IMR-90 (cell line): ENCODE measurements around the gene STARD13. TPM values are rescaled to one million over a fixed set of nuclear protein-coding genes. Genes with fewer than 3 reads are reported as not detected.

Experiments used
- ATAC-seq: fragments of 200-7000 bp; cut with Tn5 transposase; 2 replicates; pipeline ENCODE4 v1.9.1; 2020; ENCODE audit warnings: low read depth, mild to moderate bottlenecking, moderate library complexity
- BruUV-seq: library from RNA; stranded (reverse); fragments of 400-500 nt; replicated peaks from 2 replicates; lab custom pipeline; 2021; lab: Mats Ljungman, UMichigan
- CTCF ChIA-PET: fragments of 300-600 bp; formaldehyde crosslinking; extraction: SDS; loops from one replicate; lab custom pipeline; 2021; ENCODE audit warnings: antibody characterized with exemption; lab: Yijun Ruan, JAX
- POLR2A ChIA-PET: fragments of 300-600 bp; sonication (Branson Sonifier 250); formaldehyde crosslinking; loops from one replicate; lab custom pipeline; 2022; ENCODE audit warnings: antibody characterized with exemption; ENCODE audit not compliant: unreplicated experiment; lab: Charles Lee
- DNase-seq: peaks from one replicate; pipeline ENCODE4 v3.0.0; 2013
- H2AFZ ChIP-seq: replicated peaks from 2 replicates; pipeline ENCODE3; 2013; ENCODE audit warnings: low read length, mild to moderate bottlenecking; ENCODE audit not compliant: poor library complexity
- H2AK5ac ChIP-seq: 2 replicates; pipeline ENCODE4 v1.6.1; 2013; ENCODE audit warnings: low read depth, low read length, inconsistent platforms
- H2AK9ac ChIP-seq: replicated peaks from 2 replicates; pipeline ENCODE3; 2013; ENCODE audit warnings: mild to moderate bottlenecking, low read depth, low read length, moderate library complexity; ENCODE audit not compliant: poor library complexity
- H2BK120ac ChIP-seq: 2 replicates; pipeline ENCODE4 v1.6.1; 2013; ENCODE audit warnings: low read depth, low read length, inconsistent platforms
- H2BK15ac ChIP-seq: 3 replicates; pipeline ENCODE4 v1.6.1; 2013; ENCODE audit warnings: low read depth, low read length, inconsistent platforms
- H2BK20ac ChIP-seq: 2 replicates; pipeline ENCODE4 v1.6.1; 2013; ENCODE audit warnings: low read depth, mild to moderate bottlenecking, inconsistent platforms, low read length, moderate library complexity
- H2BK5ac ChIP-seq: 2 replicates; pipeline ENCODE4 v1.6.1; 2013; ENCODE audit warnings: mild to moderate bottlenecking, low read depth, low read length, inconsistent platforms; ENCODE audit not compliant: poor library complexity, severe bottlenecking
- H3K14ac ChIP-seq: replicated peaks from 2 replicates; pipeline ENCODE4 v1.6.1; 2013; ENCODE audit warnings: low read depth, low read length, inconsistent platforms
- H3K18ac ChIP-seq: 2 replicates; pipeline ENCODE4 v1.6.1; 2013; ENCODE audit warnings: low read depth, low read length, control low read depth
- H3K23ac ChIP-seq: 2 replicates; pipeline ENCODE4 v1.6.1; 2013; ENCODE audit warnings: low read depth, low read length, inconsistent platforms
- H3K27ac ChIP-seq: 2 replicates; pipeline ENCODE4 v1.5.1; 2013; ENCODE audit warnings: mild to moderate bottlenecking, control low read depth, low read length; ENCODE audit not compliant: insufficient read depth
- H3K27me3 ChIP-seq: 2 replicates; pipeline ENCODE4 v1.6.1; 2013; ENCODE audit warnings: low read length; ENCODE audit not compliant: control insufficient read depth, insufficient read depth
- H3K36me3 ChIP-seq: 2 replicates; pipeline ENCODE4 v1.6.1; 2013; ENCODE audit warnings: low read length, mixed read lengths; ENCODE audit not compliant: control insufficient read depth, insufficient read depth
- H3K4ac ChIP-seq: 2 replicates; pipeline ENCODE4 v1.6.1; 2013; ENCODE audit warnings: low read depth, low read length, inconsistent platforms
- H3K4me1 ChIP-seq: 2 replicates; pipeline ENCODE4 v1.6.1; 2013; ENCODE audit warnings: low read length, mixed read lengths; ENCODE audit not compliant: control insufficient read depth, insufficient read depth
- H3K4me2 ChIP-seq: 2 replicates; pipeline ENCODE4 v1.6.1; 2013; ENCODE audit warnings: low read depth, mild to moderate bottlenecking, control low read depth, low read length, moderate library complexity
- H3K4me3 ChIP-seq: 2 replicates; pipeline ENCODE4 v1.5.1; 2013; ENCODE audit warnings: low read depth, mild to moderate bottlenecking, control low read depth, low read length, moderate library complexity; ENCODE audit not compliant: insufficient read depth
- H3K56ac ChIP-seq: 2 replicates; pipeline ENCODE4 v1.6.1; 2013; ENCODE audit warnings: low read length, inconsistent platforms; ENCODE audit not compliant: insufficient read depth; ENCODE audit errors: extremely low read depth
- H3K79me1 ChIP-seq, 2 experiments: 2 replicates each; pipeline ENCODE4 v1.6.1; 2013; ENCODE audit warnings: low read length in 2 of 2, inconsistent platforms in 1 of 2, low read depth in 1 of 2
- H3K9ac ChIP-seq: 2 replicates; pipeline ENCODE4 v1.6.1; 2013; ENCODE audit warnings: low read depth, low read length, control low read depth
- H3K9me1 ChIP-seq: 2 replicates; pipeline ENCODE4 v1.6.1; 2013; ENCODE audit warnings: low read length, inconsistent platforms; ENCODE audit not compliant: insufficient read depth
- H3K9me3 ChIP-seq: 2 replicates; pipeline ENCODE4 v1.6.1; 2013; ENCODE audit warnings: low read length; ENCODE audit not compliant: control insufficient read depth, insufficient read depth
- H4K20me1 ChIP-seq: 2 replicates; pipeline ENCODE4 v1.6.1; 2013; ENCODE audit warnings: low read length, inconsistent platforms; ENCODE audit not compliant: insufficient read depth
- H4K5ac ChIP-seq: 2 replicates; pipeline ENCODE4 v1.6.1; 2013; ENCODE audit warnings: mild to moderate bottlenecking, low read depth, low read length, control low read depth
- H4K8ac ChIP-seq, 2 experiments: 2 replicates each; pipeline ENCODE4 v1.6.1; 2013; ENCODE audit warnings: low read depth in 2 of 2, low read length in 2 of 2, control low read depth in 1 of 2, inconsistent platforms in 1 of 2
- H4K91ac ChIP-seq: 2 replicates; pipeline ENCODE4 v1.6.1; 2013; ENCODE audit warnings: low read depth, low read length, inconsistent platforms; ENCODE audit not compliant: insufficient read depth
- BHLHE40 ChIP-seq: fragments of 150-350 bp; IDR thresholded peaks from 2 replicates; pipeline ENCODE4 v1.6.1; 2016; ENCODE audit warnings: mild to moderate bottlenecking, low read depth, low read length
- CEBPB ChIP-seq: IDR thresholded peaks from 2 replicates; pipeline ENCODE4 v1.6.1; 2012; ENCODE audit warnings: low read depth, low read length, improper control_type of control experiment
- CHD1 ChIP-seq: IDR thresholded peaks from 2 replicates; pipeline ENCODE4 v1.6.1; 2012; ENCODE audit warnings: low read depth, low read length, improper control_type of control experiment
- FOS ChIP-seq: fragments of 150-350 bp; IDR thresholded peaks from 2 replicates; pipeline ENCODE4 v1.6.1; 2016; ENCODE audit warnings: low read depth, low read length
- MAFK ChIP-seq: IDR thresholded peaks from 2 replicates; pipeline ENCODE4 v1.6.1; 2012; ENCODE audit warnings: low read depth, low read length, improper control_type of control experiment
- MAZ ChIP-seq: IDR thresholded peaks from 2 replicates; pipeline ENCODE4 v1.6.1; 2012; ENCODE audit warnings: low read depth, mild to moderate bottlenecking, low read length, improper control_type of control experiment, moderate library complexity, borderline replicate concordance
- NFE2L2 ChIP-seq: fragments of 150-350 bp; IDR thresholded peaks from 2 replicates; pipeline ENCODE4 v1.6.1; 2016; ENCODE audit warnings: low read depth, mild to moderate bottlenecking, low read length
- POLR2A ChIP-seq: IDR thresholded peaks from 2 replicates; pipeline ENCODE4 v1.6.1; 2012; ENCODE audit warnings: mild to moderate bottlenecking, low read depth, low read length
- RAD21 ChIP-seq: IDR thresholded peaks from 2 replicates; pipeline ENCODE4 v1.6.1; 2012; ENCODE audit warnings: low read length, improper control_type of control experiment
- RCOR1 ChIP-seq: IDR thresholded peaks from 2 replicates; pipeline ENCODE4 v1.6.1; 2012; ENCODE audit warnings: mild to moderate bottlenecking, low read length, improper control_type of control experiment; ENCODE audit not compliant: insufficient replicate concordance
- RFX5 ChIP-seq: IDR thresholded peaks from 2 replicates; pipeline ENCODE4 v1.8.0; 2012; ENCODE audit warnings: low read depth, mild to moderate bottlenecking, low read length, moderate library complexity
- SMC3 ChIP-seq: fragments of 150-350 bp; IDR thresholded peaks from 2 replicates; pipeline ENCODE4 v1.6.1; 2016; ENCODE audit warnings: low read depth, mild to moderate bottlenecking, antibody characterized with exemption, low read length, moderate library complexity
- WGBS, 2 experiments: methylation state at CpG; one replicate each; pipeline versions ENCODE4 v1.1.5 to v1.1.7; 2013; ENCODE audit warnings: missing lambda C conversion rate in 2 of 2; ENCODE audit not compliant: insufficient read length in 1 of 2; ENCODE audit errors: extremely low coverage in 2 of 2; 5-methylcytosine and 5-hydroxymethylcytosine counted together
- dilution Hi-C: fragments of 300-500 bp; cut with HindIII; formaldehyde crosslinking; loops from one replicate; pipeline ENCODE4 v1.14.3; 2018; ENCODE audit warnings: low sequenced_read_pairs; ENCODE audit not compliant: unreplicated experiment
- in situ Hi-C: fragments of 300-500 bp; cut with MboI; formaldehyde crosslinking; loops from 3 replicates; pipeline ENCODE4 v1.14.3; 2019; ENCODE audit warnings: low sequenced_read_pairs, inconsistent platforms, mixed read lengths
- intact Hi-C: fragments of 100-400 bp; cut with micrococcal nuclease; formaldehyde crosslinking; loops from 2 replicates; pipeline ENCODE4 v1.10.0; 2022
- polyA plus RNA-seq, 3 experiments: library from polyadenylated mRNA; depleted of rRNA; stranded (reverse); fragments of >200 nt; gene quantifications; 2 replicates each; pipeline ENCODE4 v1.2.3, GENCODE V29; 2012; ENCODE audit warnings: low replicate concordance in 1 of 3
- total RNA-seq: library from RNA; depleted of rRNA; stranded (reverse); fragments of >200 nt; gene quantifications from 2 replicates; pipeline ENCODE4 v1.2.3, GENCODE V29; 2012
- TF ChIP-seq, protein P1 (sequence below): fragments of 150-350 bp; IDR thresholded peaks from 2 replicates; pipeline ENCODE4 v1.6.1; 2017; ENCODE audit warnings: mild to moderate bottlenecking, antibody characterized with exemption, low read length, low read depth
- TF ChIP-seq, protein P2 (sequence below): conservative IDR thresholded peaks from 2 replicates; pipeline ENCODE4 v1.5.1; 2012; ENCODE audit warnings: mild to moderate bottlenecking, low read depth, low read length, improper control_type of control experiment
- TF ChIP-seq, protein P3 (sequence below): fragments of 150-350 bp; IDR thresholded peaks from 2 replicates; pipeline ENCODE4 v1.6.1; 2016; ENCODE audit warnings: low read depth, mild to moderate bottlenecking, low read length, moderate library complexity, borderline replicate concordance

Gene STARD13
- total and polyA plus RNA-seq, 2 of the 4 experiments (the other 2 are of a cell fraction), result 23.6 to 46.6 TPM

DNA sequence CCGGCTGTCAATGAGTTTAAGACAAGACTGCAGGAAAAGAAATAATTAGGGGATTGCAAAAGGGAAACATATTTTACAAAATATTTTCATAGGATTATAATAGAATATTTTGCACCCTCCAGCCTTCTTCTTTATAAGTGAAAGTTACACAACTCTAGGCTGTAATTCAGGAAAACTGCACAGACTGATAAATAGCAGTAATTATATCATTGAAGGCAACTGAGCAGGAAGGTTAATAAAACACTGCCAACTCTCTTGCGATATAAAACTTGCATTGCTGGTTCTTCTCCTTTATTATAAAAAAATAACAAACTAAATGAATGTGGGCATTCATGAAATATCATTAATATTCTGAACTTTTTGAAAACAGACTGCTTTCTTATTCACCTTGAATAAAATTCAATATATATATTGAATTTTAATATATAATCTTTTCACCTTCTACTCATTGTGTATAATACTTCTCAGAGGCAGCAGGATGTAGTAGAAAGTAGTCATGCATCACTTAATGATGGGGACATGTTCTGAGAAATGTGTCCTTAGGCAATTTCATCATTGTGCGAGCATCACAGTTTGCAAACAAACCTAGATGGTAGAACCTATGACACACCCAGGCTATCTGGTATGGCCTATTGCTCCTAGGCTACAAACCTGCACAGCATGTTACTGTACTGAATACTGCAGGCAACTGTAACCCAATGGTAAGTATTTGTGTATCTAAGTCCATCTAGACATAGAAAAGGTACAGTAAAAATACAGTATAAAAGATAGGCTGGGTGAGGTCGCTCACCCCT, 24.9 kb upstream of the STARD13 start:
- no TSS peak for BruUV-seq
- in situ Hi-C loops, result no loop called here
- no peak overlapping the region for H2BK20ac ChIP-seq
- no peaks in the 10 kb centered on the region for H3K27me3 ChIP-seq
- H2AK5ac ChIP-seq, result no peak overlapping the region
- CTCF ChIA-PET, result no interaction called here
- POLR2A ChIA-PET, result no interaction called here
- H3K4me2 ChIP-seq, result no peak overlapping the region
- no peak overlapping the region for H2AK9ac ChIP-seq
- peaks cover 10% of the 10 kb centered on the region; the same call in 1 of the 2 replicates for H4K20me1 ChIP-seq
- no peak overlapping the region for H3K4ac ChIP-seq
- H3K79me1 ChIP-seq, result peaks cover 39 to 64% of the 10 kb centered on the region in 2 experiments
- H2BK120ac ChIP-seq, result no peak overlapping the region
- no peak overlapping the region for H4K91ac ChIP-seq
- no peak overlapping the region for H3K56ac ChIP-seq
- no peak overlapping the region for H2AFZ ChIP-seq
- dilution Hi-C loops, result no loop called here
- WGBS, 2 experiments, result 100% methylated on average over 1 of the region's 4 CpGs; no CpG with 5 or more reads in 1 of the 2 experiments
- H2BK5ac ChIP-seq, result no peak overlapping the region
- no peak overlapping the region for H3K14ac ChIP-seq
- DNase-seq (no peak), ATAC-seq (no peak)
- intact Hi-C loops, result no loop called here
- no peak overlapping the region for H3K18ac ChIP-seq
- no peak overlapping the region for H2BK15ac ChIP-seq
- H3K4me3 ChIP-seq, result no peak overlapping the region
- no peak overlapping the region for H3K23ac ChIP-seq
- peaks cover 3% of the 10 kb centered on the region for H3K4me1 ChIP-seq
- 0 out of 2 replicates have a peak, but pooled peaks cover 1% of the 10 kb centered on the region for H3K36me3 ChIP-seq
- no peak overlapping the region for H4K5ac ChIP-seq
- H4K8ac ChIP-seq, result no peak overlapping the region
- H3K27ac ChIP-seq, result no peak overlapping the region
- H3K9me1 ChIP-seq, result peaks cover 3% of the 10 kb centered on the region; the same call in 1 of the 2 replicates
- no peak overlapping the region for H3K9ac ChIP-seq
- no peaks in the 10 kb centered on the region for H3K9me3 ChIP-seq
- TF ChIP-seq, protein P1, sequence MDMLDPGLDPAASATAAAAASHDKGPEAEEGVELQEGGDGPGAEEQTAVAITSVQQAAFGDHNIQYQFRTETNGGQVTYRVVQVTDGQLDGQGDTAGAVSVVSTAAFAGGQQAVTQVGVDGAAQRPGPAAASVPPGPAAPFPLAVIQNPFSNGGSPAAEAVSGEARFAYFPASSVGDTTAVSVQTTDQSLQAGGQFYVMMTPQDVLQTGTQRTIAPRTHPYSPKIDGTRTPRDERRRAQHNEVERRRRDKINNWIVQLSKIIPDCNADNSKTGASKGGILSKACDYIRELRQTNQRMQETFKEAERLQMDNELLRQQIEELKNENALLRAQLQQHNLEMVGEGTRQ, result no peak
- no peak for TF ChIP-seq POLR2A
- TF ChIP-seq, protein P2, sequence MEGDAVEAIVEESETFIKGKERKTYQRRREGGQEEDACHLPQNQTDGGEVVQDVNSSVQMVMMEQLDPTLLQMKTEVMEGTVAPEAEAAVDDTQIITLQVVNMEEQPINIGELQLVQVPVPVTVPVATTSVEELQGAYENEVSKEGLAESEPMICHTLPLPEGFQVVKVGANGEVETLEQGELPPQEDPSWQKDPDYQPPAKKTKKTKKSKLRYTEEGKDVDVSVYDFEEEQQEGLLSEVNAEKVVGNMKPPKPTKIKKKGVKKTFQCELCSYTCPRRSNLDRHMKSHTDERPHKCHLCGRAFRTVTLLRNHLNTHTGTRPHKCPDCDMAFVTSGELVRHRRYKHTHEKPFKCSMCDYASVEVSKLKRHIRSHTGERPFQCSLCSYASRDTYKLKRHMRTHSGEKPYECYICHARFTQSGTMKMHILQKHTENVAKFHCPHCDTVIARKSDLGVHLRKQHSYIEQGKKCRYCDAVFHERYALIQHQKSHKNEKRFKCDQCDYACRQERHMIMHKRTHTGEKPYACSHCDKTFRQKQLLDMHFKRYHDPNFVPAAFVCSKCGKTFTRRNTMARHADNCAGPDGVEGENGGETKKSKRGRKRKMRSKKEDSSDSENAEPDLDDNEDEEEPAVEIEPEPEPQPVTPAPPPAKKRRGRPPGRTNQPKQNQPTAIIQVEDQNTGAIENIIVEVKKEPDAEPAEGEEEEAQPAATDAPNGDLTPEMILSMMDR, result no peak
- TF ChIP-seq MAZ, result no peak
- TF ChIP-seq NFE2L2, result no peak
- TF ChIP-seq CHD1, result no peak
- TF ChIP-seq RFX5, result no peak
- TF ChIP-seq, protein P3, sequence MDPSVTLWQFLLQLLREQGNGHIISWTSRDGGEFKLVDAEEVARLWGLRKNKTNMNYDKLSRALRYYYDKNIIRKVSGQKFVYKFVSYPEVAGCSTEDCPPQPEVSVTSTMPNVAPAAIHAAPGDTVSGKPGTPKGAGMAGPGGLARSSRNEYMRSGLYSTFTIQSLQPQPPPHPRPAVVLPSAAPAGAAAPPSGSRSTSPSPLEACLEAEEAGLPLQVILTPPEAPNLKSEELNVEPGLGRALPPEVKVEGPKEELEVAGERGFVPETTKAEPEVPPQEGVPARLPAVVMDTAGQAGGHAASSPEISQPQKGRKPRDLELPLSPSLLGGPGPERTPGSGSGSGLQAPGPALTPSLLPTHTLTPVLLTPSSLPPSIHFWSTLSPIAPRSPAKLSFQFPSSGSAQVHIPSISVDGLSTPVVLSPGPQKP, result no peak
- TF ChIP-seq FOS, result no peak
- TF ChIP-seq RCOR1, result no peak
- TF ChIP-seq SMC3, result no peak
- no peak for TF ChIP-seq MAFK
- TF ChIP-seq BHLHE40, result no peak
- TF ChIP-seq RAD21, result no peak
- TF ChIP-seq CEBPB, result no peak
